ENCODE measurements around the gene RFX3.

GRCh38 chr9:3186751-3187150 is 339.1 kb downstream of the RFX3 start:
- TF ChIP-seq CTCF (IDR thresholded peaks at IDR 0.05) = no peak
- no peak for TF ChIP-seq POLR2A (IDR thresholded peaks at IDR 0.05)

All from adrenal gland (tissue), 5 donors.